AG04450 (cell line): ENCODE data around the gene CLDND1. TPM values are rescaled to one million over a fixed set of nuclear protein-coding genes. Genes with fewer than 3 reads are reported as not detected.

ENCODE experiments used
- CTCF ChIA-PET: fragments of 300-600, 350-600 bp; formaldehyde crosslinking; extraction: SDS; loops from one replicate; lab custom pipeline; 2022; ENCODE audit warnings: antibody characterized with exemption, inconsistent platforms; lab: Charles Lee
- POLR2A ChIA-PET: fragments of 350-600 bp; formaldehyde crosslinking; extraction: SDS; loops from one replicate; lab custom pipeline; 2021; ENCODE audit warnings: antibody characterized with exemption, inconsistent platforms; lab: Yijun Ruan, JAX
- DNase-seq: peaks from one replicate; pipeline ENCODE4 v3.0.0-alpha.2; 2011; ENCODE audit warnings: low read depth, low spot score
- H3K27ac ChIP-seq: one replicate; pipeline ENCODE4 v1.5.1; 2012; ENCODE audit warnings: low read depth, low read length, control low read depth
- H3K27me3 ChIP-seq: one replicate; pipeline ENCODE4 v1.6.0; 2012; ENCODE audit warnings: low read length; ENCODE audit not compliant: control insufficient read depth, insufficient read depth
- H3K4me3 ChIP-seq: 2 replicates; pipeline ENCODE4 v1.5.1; 2011; ENCODE audit warnings: mild to moderate bottlenecking, low read depth, low read length, control low read depth
- H3K9me3 ChIP-seq: 2 replicates; pipeline ENCODE4 v1.5.1; 2012; ENCODE audit warnings: low read length; ENCODE audit not compliant: control insufficient read depth, insufficient read depth
- polyA minus RNA-seq: library from RNA; depleted of rRNA, polyadenylated mRNA; stranded (reverse); fragments of >200 nt; gene quantifications from 2 replicates; pipeline ENCODE4 v1.2.3, GENCODE V29; 2011; rRNA and poly(A)+ RNA removed
- polyA plus RNA-seq: library from polyadenylated mRNA; depleted of rRNA; stranded (reverse); fragments of >200 nt; gene quantifications from 2 replicates; pipeline ENCODE4 v1.2.3, GENCODE V29; 2011; rRNA removed
- TF ChIP-seq, protein P1 (sequence below): IDR thresholded peaks from 2 replicates; pipeline ENCODE4 v1.5.1; 2011; ENCODE audit warnings: low read depth, low read length, control low read depth, inconsistent platforms

CLDND1 gene
- polyA plus RNA-seq (102 and 129 TPM in 2 replicates), polyA minus RNA-seq (68.2 and 70.7 TPM in 2 replicates)

DNA sequence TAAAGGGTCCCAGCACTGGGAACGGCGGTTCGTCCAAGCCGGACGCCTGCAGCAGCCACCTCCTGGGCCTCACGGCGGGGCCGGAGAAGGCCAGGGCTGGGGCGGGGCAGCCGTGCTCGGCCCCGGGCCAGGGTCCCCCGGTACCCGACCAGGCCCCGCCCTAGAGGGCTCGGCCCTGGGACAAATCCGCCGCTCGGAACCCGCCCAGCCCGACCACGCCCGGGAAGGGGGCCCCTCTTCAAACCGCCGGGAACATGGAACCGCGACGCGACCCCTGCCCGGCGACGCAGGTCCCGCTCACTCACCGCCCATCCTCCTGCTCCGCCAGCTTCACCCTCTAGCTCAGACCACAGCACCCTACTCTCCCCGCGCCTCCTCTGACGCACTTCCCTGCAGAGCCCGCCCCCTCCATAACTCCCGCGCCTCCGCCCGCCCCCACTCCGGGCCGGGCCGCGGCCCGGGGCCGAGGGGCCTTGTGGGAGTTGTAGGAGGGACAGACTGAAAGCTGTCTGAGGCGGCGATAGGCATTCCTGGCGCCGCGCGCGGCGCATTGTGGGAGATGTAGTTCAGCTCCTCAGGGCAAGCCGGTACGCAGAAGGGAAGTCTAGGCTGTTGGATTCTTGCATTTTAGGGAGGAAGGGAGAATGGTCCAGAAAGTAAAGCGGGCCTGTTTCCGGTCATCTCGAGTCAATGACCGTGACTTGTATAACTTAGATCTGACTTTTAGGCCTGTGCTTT, at the start of gene CLDND1:
Gene CLDND1, minus strand, starts transcription at position 359 of the 738 bp plus-strand sequence. CDS start 1,478 bp downstream, outside the sequence.
- Histone ChIP-seq H3K27ac (peak within 1 kb of the TSS; percentile 87), H3K9me3 (no peaks in the 10 kb centered on the region), H3K27me3 (no peaks in the 10 kb centered on the region), H3K4me3 (peak within 1 kb of the TSS; percentile 76)
- ChIA-PET POLR2A (interaction anchor here (0.6 to 1.8 kb wide), 5 partner anchors 9 to 758 kb away, joined by 3 to 14 read pairs (median 3); partner anchors contain the start of genes ARL6 and CPOX), CTCF (interaction anchor here (0.7 to 1.5 kb wide), 2 partner anchors 79 to 193 kb away, joined by 3 to 4 read pairs; no protein-coding TSS in a partner anchor)
- TF ChIP-seq, protein P1, sequence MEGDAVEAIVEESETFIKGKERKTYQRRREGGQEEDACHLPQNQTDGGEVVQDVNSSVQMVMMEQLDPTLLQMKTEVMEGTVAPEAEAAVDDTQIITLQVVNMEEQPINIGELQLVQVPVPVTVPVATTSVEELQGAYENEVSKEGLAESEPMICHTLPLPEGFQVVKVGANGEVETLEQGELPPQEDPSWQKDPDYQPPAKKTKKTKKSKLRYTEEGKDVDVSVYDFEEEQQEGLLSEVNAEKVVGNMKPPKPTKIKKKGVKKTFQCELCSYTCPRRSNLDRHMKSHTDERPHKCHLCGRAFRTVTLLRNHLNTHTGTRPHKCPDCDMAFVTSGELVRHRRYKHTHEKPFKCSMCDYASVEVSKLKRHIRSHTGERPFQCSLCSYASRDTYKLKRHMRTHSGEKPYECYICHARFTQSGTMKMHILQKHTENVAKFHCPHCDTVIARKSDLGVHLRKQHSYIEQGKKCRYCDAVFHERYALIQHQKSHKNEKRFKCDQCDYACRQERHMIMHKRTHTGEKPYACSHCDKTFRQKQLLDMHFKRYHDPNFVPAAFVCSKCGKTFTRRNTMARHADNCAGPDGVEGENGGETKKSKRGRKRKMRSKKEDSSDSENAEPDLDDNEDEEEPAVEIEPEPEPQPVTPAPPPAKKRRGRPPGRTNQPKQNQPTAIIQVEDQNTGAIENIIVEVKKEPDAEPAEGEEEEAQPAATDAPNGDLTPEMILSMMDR, result no peak
- DNase-seq, result peak; percentile 82

DNA sequence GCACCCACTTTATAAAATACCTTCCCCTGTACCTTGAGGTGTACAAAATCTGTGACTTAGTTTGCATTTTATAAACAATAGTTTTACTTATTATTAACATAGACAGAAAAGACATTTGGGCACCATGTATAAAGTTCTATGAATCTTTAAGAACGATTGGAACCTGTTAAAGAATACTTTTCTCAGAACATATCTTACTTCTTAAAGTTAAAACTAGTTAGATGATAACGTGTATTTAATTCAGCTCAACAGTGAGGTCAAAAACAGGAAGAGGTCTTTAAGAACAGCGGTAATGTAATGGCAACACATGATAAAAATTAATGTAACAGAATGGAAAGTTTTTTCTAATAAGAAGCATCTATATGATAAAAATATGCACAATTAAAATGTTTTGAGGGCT, 45.7 kb upstream of the CLDND1 start:
- DNase-seq, result no peak
- no peak overlapping the region for H3K4me3 ChIP-seq
- H3K27me3 ChIP-seq, result no peaks in the 10 kb centered on the region
- ChIA-PET CTCF (no interaction called here), POLR2A (no interaction called here)
- no peaks in the 10 kb centered on the region for H3K9me3 ChIP-seq
- TF ChIP-seq, protein P1, result no peak
- H3K27ac ChIP-seq, result no peak overlapping the region

- no peak overlapping the region for H3K27ac ChIP-seq
- no peak overlapping the region for H3K4me3 ChIP-seq
- ChIA-PET CTCF (no interaction called here), POLR2A (no interaction called here)
- DNase-seq, result no peak
- H3K9me3 ChIP-seq, result no peaks in the 10 kb centered on the region
- no peaks in the 10 kb centered on the region for H3K27me3 ChIP-seq
- TF ChIP-seq, protein P1, result no peak
Measured at GRCh38 chr3:98567666-98568270, 45.1 kb upstream of the CLDND1 start.

DNA sequence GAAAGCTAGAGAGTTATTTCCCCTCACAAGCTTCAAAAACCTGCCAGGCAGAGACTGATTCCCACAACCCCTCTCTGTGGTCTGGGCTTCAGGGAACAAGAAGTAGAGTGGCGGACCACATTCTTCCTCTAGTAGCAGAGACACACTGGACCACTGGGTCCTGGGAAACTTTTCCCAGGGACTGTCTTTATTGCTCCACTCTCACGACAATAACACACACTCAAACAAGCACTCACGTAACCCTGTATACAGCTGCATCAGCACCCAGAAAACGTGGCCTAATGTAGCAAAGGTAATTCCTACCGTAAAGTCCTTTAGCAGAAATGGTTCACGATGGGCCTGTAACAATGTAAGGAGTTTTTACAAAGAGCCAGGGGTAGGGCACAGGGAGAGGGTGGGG, 43.1 kb upstream of the CLDND1 start:
- DNase-seq, result no peak
- H3K9me3 ChIP-seq, result no peaks in the 10 kb centered on the region
- TF ChIP-seq, protein P1, result no peak
- no peaks in the 10 kb centered on the region for H3K27me3 ChIP-seq
- POLR2A ChIA-PET, result interaction anchor here (0.6 kb wide), 1 partner anchor 16 kb away, joined by 6 read pairs; no protein-coding TSS in a partner anchor
- H3K27ac ChIP-seq, result no peak overlapping the region
- CTCF ChIA-PET, result no interaction called here
- no peak overlapping the region for H3K4me3 ChIP-seq
